Endothelial cell of umbilical vein (primary cell): ENCODE data around the gene CX3CR1.

Experiments used
- CTCF ChIP-seq, 2 donors: IDR thresholded peaks; 1 replicate in 1 of 2; 2 replicates in 1 of 2; pipeline ENCODE4 v1.5.1; 2011; ENCODE audit warnings: low read length in 2 of 2, mild to moderate bottlenecking in 2 of 2, moderate library complexity in 2 of 2, control low read depth in 1 of 2, inconsistent platforms in 1 of 2, low read depth in 1 of 2; ENCODE audit not compliant: insufficient read depth in 1 of 2; ENCODE audit errors: extremely low read depth in 1 of 2
- EZH2 ChIP-seq: IDR thresholded peaks from 2 replicates; pipeline ENCODE4 v1.6.1; 2012; ENCODE audit warnings: borderline replicate concordance, low read depth, mild to moderate bottlenecking, moderate library complexity, low read length, inconsistent platforms; ENCODE audit not compliant: severe bottlenecking
- FOS ChIP-seq: IDR thresholded peaks from 2 replicates; pipeline ENCODE4 v1.6.1; 2011; ENCODE audit warnings: mild to moderate bottlenecking, low read length, moderate library complexity, borderline replicate concordance; ENCODE audit not compliant: insufficient read depth
- JUN ChIP-seq: IDR thresholded peaks from 2 replicates; pipeline ENCODE4 v1.6.1; 2011; ENCODE audit warnings: borderline replicate concordance, low read depth; ENCODE audit not compliant: insufficient read length, insufficient read depth
- MAX ChIP-seq: IDR thresholded peaks from 2 replicates; pipeline ENCODE4 v1.6.1; 2011; ENCODE audit not compliant: insufficient read depth, insufficient read length
- MYC ChIP-seq: IDR thresholded peaks from one replicate; pipeline ENCODE4 v1.6.1; 2011; ENCODE audit warnings: mild to moderate bottlenecking, low read depth, low read length
- POLR2A ChIP-seq: IDR thresholded peaks from 2 replicates; pipeline ENCODE4 v1.6.1; 2012; ENCODE audit warnings: low read depth, mild to moderate bottlenecking, control low read depth, low read length
- POLR2AphosphoS5 ChIP-seq: IDR thresholded peaks from 2 replicates; pipeline ENCODE4 v1.6.1; 2012; ENCODE audit warnings: low read depth, mild to moderate bottlenecking, control low read depth, low read length, moderate library complexity; ENCODE audit not compliant: insufficient read depth

DNA sequence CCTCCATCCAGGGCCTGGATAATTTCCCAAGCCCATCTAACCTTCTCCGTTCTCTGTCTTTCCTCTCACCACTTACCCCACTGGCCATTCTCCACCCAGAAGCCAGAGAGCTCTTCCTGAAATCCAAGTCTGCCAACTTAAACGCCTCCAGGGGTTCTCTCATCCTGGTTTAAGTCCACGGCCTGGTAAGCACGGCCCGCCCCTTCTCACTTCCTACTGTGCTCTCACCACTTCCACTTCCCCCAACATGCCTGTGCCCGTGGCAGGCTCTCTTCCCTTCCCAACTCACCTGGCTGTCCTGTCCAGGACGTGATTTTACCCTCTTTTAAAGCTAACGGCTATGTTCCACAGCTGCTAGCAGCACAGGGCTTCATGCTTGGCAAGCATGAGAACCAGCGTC, 1.7 kb upstream of the CX3CR1 start:
- no peak for TF ChIP-seq POLR2AphosphoS5
- TF ChIP-seq CTCF (IDR thresholded peaks at IDR 0.05; ENCODE audit: extremely low read depth in 1 of 2, insufficient read depth in 1 of 2, low read depth in 1 of 2, low read length in 2 of 2): no peak
- TF ChIP-seq FOS: no peak
- no peak for TF ChIP-seq POLR2A
- TF ChIP-seq EZH2: no peak
- no peak for TF ChIP-seq MAX
- no peak for TF ChIP-seq MYC
- TF ChIP-seq JUN: no peak
